GM13977 (cell line): ENCODE results near the gene HSPA14.
"Not testable (repeated sequence)": the region's sequence is repeated elsewhere in the genome, so short reads cannot be mapped to it uniquely, and the experiment has no call there.

Source experiments
- DNase-seq: peaks from one replicate; pipeline ENCODE4 v3.0.0; 2012; ENCODE audit warnings: low spot score
- CTCF ChIP-seq: IDR thresholded peaks from 2 replicates; pipeline ENCODE4 v1.5.1; 2012; ENCODE audit warnings: mild to moderate bottlenecking, control low read depth; ENCODE audit not compliant: insufficient read depth; ENCODE audit errors: extremely low read depth, missing control alignments
- in situ Hi-C: fragments of 300-500 bp; cut with MboI; formaldehyde crosslinking; loops from one replicate; pipeline ENCODE4 v1.12.0; 2022; ENCODE audit warnings: low sequenced_read_pairs, low pct_unique_long_range_greater_than_20kb, mixed read lengths, inconsistent platforms; ENCODE audit not compliant: unreplicated experiment

HSPA14 gene

DNA sequence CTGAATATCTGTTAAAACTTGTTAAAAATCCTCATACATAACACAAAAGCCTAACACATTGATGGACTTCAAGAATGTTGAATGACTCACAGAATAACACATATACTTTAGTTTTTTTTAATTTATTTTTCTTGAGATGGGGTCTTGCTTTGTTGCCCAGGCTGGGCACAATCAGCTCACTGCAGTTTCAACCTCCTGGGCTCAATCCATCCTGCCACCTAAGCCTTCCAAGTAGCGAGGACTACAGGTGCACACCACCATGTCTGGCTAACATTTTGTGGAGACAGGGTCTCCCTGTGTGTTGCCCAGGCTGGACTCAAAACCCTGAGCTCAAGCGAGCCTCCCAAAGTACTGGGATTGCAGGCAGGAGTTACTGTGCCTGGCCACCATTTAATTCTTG, 68.7 kb downstream of the HSPA14 start:
- in situ Hi-C loops: no loop called here
- no peak for TF ChIP-seq CTCF
- DNase-seq: no peak

GRCh38 chr10:14907591-14907990, 69.5 kb downstream of the HSPA14 start:
- in situ Hi-C loops, DNase-seq: not testable (repeated sequence)

GRCh38 chr10:14909101-14909500, 71.0 kb downstream of the HSPA14 start:
- in situ Hi-C loops: no loop called here
- TF ChIP-seq CTCF: no peak
- no peak for DNase-seq

- in situ Hi-C loops: no loop called here
- no peak for TF ChIP-seq CTCF
- DNase-seq: no peak
Measured at GRCh38 chr10:14910953-14911352, 72.8 kb downstream of the HSPA14 start.

DNA sequence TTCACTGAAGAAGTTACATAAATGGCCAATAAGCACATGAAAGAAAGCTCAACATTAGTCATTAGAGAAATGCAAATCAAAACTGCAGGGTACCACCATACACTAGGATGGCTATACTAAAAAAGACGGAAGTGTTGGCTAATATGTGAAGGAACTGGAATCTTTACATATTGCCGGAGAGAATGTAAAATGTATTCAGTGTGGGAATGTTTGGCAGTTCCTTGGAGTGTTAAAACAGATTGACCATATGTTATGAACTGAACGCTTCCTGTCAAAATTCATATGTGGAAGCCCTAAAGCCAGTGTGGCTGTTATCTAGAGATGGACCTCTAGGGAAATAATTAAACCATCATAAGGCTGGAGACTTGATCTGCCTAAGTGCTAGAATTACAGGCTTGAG, 73.7 kb downstream of the HSPA14 start:
- in situ Hi-C loops: no loop called here
- no peak for DNase-seq
- TF ChIP-seq CTCF: no peak

GRCh38 chr10:14916600-14916999, 78.5 kb downstream of the HSPA14 start:
- DNase-seq: no peak
- TF ChIP-seq CTCF: no peak
- in situ Hi-C loops: no loop called here

- in situ Hi-C loops: no loop called here
- no peak for DNase-seq
- TF ChIP-seq CTCF: no peak
Measured at GRCh38 chr10:14917827-14918226, 79.7 kb downstream of the HSPA14 start.
